GM19351 (cell line): ENCODE results near the gene BIK.
"Not testable (repeated sequence)": the region's sequence is repeated elsewhere in the genome, so short reads cannot be mapped to it uniquely, and the experiment has no call there.

Source experiments
- ATAC-seq: cut with Tn5 transposase; IDR thresholded peaks from one replicate; pipeline ENCODE4 v1.9.1; 2021; ENCODE audit warnings: mild to moderate bottlenecking, moderate library complexity; ENCODE audit not compliant: unreplicated experiment

Gene BIK

GRCh38 chr22:43134553-43134952 is 24.0 kb downstream of the BIK start:
- ATAC-seq = no peak

GRCh38 chr22:43135565-43135964 is 25.0 kb downstream of the BIK start:
- ATAC-seq = no peak

- ATAC-seq = no peak
Measured at GRCh38 chr22:43136255-43136654, 25.7 kb downstream of the BIK start.

- no peak for ATAC-seq
Measured at GRCh38 chr22:43136801-43137200, 26.3 kb downstream of the BIK start.

GRCh38 chr22:43142880-43143562 is 32.5 kb downstream of the BIK start, which contains the start of gene MCAT:
Gene MCAT, minus strand, starts transcription at chr22:43143398. Its CDS starts 50 bp downstream, at chr22:43143348.
- peak; percentile 78 for ATAC-seq

- ATAC-seq = no peak
Measured at GRCh38 chr22:43144949-43145348, 34.4 kb downstream of the BIK start.

- not testable (repeated sequence) for ATAC-seq
Measured at GRCh38 chr22:43145371-43145770, 34.8 kb downstream of the BIK start.

GRCh38 chr22:43146332-43146731 is 35.8 kb downstream of the BIK start:
- ATAC-seq = not testable (repeated sequence)

- no peak for ATAC-seq
Measured at GRCh38 chr22:43147821-43148220, 37.3 kb downstream of the BIK start.

GRCh38 chr22:43148581-43148980 is 38.0 kb downstream of the BIK start:
- no peak for ATAC-seq

- ATAC-seq = no peak
Measured at GRCh38 chr22:43150731-43151206, 40.2 kb downstream of the BIK start.

GRCh38 chr22:43151251-43152002 is 40.9 kb downstream of the BIK start, which contains the start of gene TSPO:
Gene TSPO, plus strand, starts transcription at chr22:43151559. Its CDS starts 7,680 bp downstream, at chr22:43159239.
- ATAC-seq = no peak

- no peak for ATAC-seq
Measured at GRCh38 chr22:43152003-43152356, 41.4 kb downstream of the BIK start.

- ATAC-seq = no peak
Measured at GRCh38 chr22:43152357-43153071, 42.0 kb downstream of the BIK start.

GRCh38 chr22:43153899-43154298 is 43.3 kb downstream of the BIK start:
- no peak for ATAC-seq

- ATAC-seq = no peak
Measured at GRCh38 chr22:43154887-43155536, 44.5 kb downstream of the BIK start.

- no peak for ATAC-seq
Measured at GRCh38 chr22:43155789-43156188, 45.2 kb downstream of the BIK start.

- no peak for ATAC-seq
Measured at GRCh38 chr22:43156413-43156812, 45.9 kb downstream of the BIK start.

GRCh38 chr22:43157874-43158546 is 47.5 kb downstream of the BIK start:
- no peak for ATAC-seq

- ATAC-seq = no peak
Measured at GRCh38 chr22:43158778-43159483, 48.4 kb downstream of the BIK start.
